ENCODE data around the gene TSC2.

TSC2 gene

DNA sequence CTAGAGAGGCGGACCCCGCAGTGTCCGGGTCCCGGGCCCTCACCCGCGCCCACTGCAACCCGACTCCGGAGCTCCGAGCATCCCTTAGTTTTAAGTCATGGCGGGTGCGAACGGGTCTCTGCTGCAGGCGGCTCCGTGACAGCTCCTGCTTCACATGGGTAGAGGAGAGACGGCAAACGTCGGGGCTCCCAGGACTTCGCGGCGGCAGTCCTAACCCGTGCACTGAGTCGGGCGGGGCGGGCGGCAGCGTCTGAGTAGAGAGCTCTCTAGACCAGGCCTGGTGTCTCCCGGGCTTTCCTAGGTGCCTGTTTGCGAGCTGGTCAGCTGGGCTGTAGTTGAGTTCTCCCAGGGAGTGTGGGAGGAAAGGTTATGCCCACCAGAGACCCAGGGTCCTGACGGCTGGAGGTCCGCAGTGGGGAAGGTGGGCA, 345 bp downstream of the TSC2 start:
- peak overlapping the region; percentile 53 for H3K27ac ChIP-seq

DNA sequence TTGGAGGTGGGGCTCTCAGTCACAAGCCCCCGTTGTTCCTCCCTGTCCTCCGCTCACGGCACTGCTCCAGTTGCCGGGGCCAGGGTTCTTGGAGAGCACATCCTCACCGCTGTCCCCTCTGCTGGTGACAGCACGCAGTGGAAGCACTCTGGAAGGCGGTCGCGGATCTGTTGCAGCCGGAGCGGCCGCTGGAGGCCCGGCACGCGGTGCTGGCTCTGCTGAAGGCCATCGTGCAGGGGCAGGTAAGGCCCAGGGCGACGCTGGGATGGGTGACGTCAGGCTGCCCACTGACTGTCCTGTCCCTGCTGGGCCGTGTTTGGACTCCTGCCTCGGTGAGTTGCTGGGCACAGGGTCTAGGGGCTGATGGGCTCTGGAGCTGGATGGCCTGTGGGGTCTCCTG, 5.4 kb downstream of the TSC2 start:
- H3K27ac ChIP-seq: no peak overlapping the region
- TF ChIP-seq ZFX (IDR thresholded peaks at IDR 0.05; ENCODE audit: borderline replicate concordance): no peak
- TF ChIP-seq, protein P1, sequence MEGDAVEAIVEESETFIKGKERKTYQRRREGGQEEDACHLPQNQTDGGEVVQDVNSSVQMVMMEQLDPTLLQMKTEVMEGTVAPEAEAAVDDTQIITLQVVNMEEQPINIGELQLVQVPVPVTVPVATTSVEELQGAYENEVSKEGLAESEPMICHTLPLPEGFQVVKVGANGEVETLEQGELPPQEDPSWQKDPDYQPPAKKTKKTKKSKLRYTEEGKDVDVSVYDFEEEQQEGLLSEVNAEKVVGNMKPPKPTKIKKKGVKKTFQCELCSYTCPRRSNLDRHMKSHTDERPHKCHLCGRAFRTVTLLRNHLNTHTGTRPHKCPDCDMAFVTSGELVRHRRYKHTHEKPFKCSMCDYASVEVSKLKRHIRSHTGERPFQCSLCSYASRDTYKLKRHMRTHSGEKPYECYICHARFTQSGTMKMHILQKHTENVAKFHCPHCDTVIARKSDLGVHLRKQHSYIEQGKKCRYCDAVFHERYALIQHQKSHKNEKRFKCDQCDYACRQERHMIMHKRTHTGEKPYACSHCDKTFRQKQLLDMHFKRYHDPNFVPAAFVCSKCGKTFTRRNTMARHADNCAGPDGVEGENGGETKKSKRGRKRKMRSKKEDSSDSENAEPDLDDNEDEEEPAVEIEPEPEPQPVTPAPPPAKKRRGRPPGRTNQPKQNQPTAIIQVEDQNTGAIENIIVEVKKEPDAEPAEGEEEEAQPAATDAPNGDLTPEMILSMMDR (IDR thresholded peaks at IDR 0.05): no peak

More for the DNA sequence above, 345 bp downstream of the TSC2 start:
- TF ChIP-seq, protein P1 (IDR thresholded peaks at IDR 0.05): no peak
- no peak for TF ChIP-seq ZFX (IDR thresholded peaks at IDR 0.05; ENCODE audit: borderline replicate concordance)

DNA sequence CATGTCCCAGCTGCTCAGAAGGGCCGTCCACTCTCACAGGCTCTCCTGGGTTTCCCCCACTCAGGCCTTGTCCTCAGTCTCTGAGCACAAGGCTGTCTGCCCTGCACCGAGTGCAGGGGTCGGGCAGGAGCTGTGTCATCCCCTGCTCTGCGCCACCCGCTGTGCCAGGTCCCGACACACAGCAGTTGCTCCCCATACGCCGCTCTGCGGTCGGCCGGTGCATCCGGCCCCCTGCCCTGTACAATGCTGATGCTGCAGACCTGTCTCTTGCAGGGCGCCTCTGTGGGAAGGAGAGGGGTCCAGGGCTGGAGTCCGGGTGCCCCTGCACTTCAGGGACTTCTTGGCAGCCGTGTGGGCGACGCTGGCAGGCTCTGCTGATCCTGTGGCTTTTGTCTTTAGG, 6.1 kb downstream of the TSC2 start:
- TF ChIP-seq ZFX (IDR thresholded peaks at IDR 0.05; ENCODE audit: borderline replicate concordance): no peak
- TF ChIP-seq, protein P1 (IDR thresholded peaks at IDR 0.05): no peak
- no peak overlapping the region for H3K27ac ChIP-seq

DNA sequence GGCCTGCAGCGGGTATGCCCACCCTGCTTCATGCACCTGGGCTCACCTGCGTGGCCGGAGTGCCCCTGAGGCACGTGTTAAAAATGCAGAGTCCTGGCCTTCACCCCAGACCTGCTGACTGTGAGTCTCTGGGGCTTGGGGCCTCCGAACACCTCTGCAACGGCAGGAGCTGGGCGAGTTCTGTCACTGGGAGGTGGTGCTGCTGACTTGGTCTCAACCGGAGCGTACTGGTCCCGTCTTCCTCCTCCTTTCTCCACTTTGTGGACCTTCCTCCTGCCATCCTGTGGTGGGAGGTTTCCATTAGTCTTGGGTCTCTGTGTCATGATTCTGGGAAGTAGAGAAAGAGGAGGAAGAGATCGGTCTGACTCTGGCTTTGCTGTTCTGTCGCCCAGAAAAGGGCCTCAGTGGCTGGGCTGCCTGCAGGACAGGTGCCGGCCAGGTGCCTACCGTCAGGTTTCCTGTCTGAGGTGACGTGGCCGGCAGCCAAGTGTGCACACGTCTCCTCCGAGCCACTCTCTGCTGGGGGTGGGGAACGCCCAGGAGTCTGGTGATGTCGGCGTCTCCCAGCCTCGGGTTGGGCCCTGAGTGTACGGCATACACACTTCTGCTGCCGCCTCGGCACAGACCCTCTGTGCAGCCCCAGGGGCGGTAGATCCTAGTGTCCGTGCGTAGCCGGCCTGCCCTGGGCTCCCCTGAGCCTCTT, 6.9 kb downstream of the TSC2 start:
- no peak overlapping the region for H3K27ac ChIP-seq
- TF ChIP-seq ZFX (IDR thresholded peaks at IDR 0.05; ENCODE audit: borderline replicate concordance): no peak
- TF ChIP-seq, protein P1 (IDR thresholded peaks at IDR 0.05): no peak

DNA sequence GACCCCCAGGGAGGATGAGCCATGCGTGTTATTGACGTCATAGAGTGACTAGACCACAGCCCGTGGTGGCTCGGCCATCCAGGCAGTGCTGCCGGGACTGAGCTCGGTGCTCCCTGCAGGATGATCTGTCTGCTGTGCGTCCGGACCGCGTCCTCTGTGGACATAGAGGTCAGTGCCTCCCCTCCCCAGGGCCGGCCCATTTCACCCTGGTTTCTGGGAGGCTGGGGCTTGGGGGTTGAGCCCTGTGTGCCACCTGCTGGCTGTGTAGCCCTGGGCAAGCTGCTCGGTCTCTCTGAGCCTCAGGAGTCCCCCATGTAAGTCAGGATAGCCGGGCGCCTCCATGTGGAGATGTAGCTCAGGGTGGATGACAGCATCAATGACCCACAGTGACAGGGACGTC, 8.3 kb downstream of the TSC2 start:
- no peak for TF ChIP-seq ZFX (IDR thresholded peaks at IDR 0.05; ENCODE audit: borderline replicate concordance)
- TF ChIP-seq, protein P1 (IDR thresholded peaks at IDR 0.05): no peak
- no peak overlapping the region for H3K27ac ChIP-seq

DNA sequence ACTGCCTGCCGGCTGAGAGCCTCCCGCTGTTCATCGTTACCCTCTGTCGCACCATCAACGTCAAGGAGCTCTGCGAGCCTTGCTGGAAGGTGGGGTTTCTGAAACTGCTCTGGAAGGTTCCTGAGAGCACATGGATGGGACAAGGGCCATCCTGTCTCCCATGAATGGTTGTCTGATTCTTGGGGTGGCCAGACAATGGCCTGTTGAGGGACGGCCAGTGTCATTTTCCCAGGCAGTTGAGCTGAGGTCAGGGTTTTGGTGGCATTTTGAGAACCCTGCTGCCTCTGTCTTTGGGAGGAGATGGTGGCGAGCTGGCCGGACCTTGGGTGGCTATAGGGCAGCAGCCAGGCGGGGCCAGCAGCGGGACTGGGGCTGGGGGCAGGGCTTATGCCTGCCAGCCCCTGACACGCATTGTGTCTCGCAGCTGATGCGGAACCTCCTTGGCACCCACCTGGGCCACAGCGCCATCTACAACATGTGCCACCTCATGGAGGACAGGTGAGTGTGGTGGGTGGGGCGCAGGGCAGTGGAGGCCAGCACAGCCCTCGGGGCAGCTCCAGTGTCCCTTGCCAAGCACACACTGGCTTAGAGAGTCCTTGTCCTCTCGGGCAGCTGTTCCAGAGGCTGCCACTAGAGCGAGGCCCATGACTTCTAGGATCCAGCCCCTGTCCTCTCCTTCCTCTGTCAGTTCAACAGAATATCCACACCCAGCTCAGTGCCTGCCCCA, 9.1 kb downstream of the TSC2 start:
- TF ChIP-seq, protein P1 (IDR thresholded peaks at IDR 0.05): no peak
- TF ChIP-seq ZFX (IDR thresholded peaks at IDR 0.05; ENCODE audit: borderline replicate concordance): no peak
- no peak overlapping the region for H3K27ac ChIP-seq

DNA sequence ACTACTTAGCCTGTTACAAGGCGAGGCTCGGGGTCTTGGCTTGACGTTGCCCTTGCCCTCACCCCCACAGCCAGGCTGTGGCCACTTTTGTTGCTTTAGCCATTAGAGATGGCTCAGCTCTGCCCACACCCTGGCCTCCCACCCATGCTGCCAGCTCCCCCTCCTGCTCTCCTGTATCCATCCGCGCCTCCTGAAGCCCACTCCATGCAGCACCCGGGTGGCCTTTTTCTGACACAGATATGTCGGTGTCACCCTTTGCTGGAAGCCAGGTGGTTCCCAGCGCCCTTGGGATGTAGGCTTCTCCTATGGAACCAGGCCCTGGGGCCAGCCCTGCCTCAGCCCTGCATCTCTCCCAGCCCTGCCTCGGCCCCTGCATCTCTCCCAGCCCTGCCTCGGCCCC, 9.7 kb downstream of the TSC2 start:
- TF ChIP-seq ZFX (IDR thresholded peaks at IDR 0.05; ENCODE audit: borderline replicate concordance): no peak
- TF ChIP-seq, protein P1 (IDR thresholded peaks at IDR 0.05): no peak
- no peak overlapping the region for H3K27ac ChIP-seq

All from 22Rv1 (cell line).